Measurements from ENCODE around the gene ZFYVE9.

ZFYVE9 gene

GRCh38 chr1:52364235-52364839 lies 222.4 kb downstream of the ZFYVE9 start:
- TF ChIP-seq CTCF (IDR thresholded peaks at IDR 0.05; ENCODE audit: low read depth, low read length): no peak
- DNase-seq: no peak
- Histone ChIP-seq H3K4me3 (ENCODE audit: low read depth, low read length) (no peak overlapping the region), H3K36me3 (peaks cover 45% of the 10 kb centered on the region), H3K27me3 (ENCODE audit: insufficient read depth, low read depth, severe bottlenecking) (no peaks in the 10 kb centered on the region), H3K9me3 (ENCODE audit: severe bottlenecking) (no peaks in the 10 kb centered on the region), H3K27ac (no peak overlapping the region)

- peak; percentile 77 for DNase-seq
- TF ChIP-seq CTCF (IDR thresholded peaks at IDR 0.05; ENCODE audit: low read depth, low read length): no peak
- H3K27ac ChIP-seq: peak overlapping the region; percentile 88
- H3K4me3 ChIP-seq (ENCODE audit: low read depth, low read length): peak overlapping the region; percentile 96
- peaks cover 36% of the 10 kb centered on the region for H3K36me3 ChIP-seq
- H3K9me3 ChIP-seq (ENCODE audit: severe bottlenecking): no peaks in the 10 kb centered on the region
- no peaks in the 10 kb centered on the region for H3K27me3 ChIP-seq (ENCODE audit: insufficient read depth, low read depth, severe bottlenecking)
These were observed 223.3 kb downstream of the ZFYVE9 start for GRCh38 chr1:52365071-52365745.

- H3K9me3 ChIP-seq (ENCODE audit: severe bottlenecking): no peaks in the 10 kb centered on the region
- TF ChIP-seq CTCF (IDR thresholded peaks at IDR 0.05; ENCODE audit: low read depth, low read length): no peak
- H3K36me3 ChIP-seq: peaks cover 33% of the 10 kb centered on the region
- no peaks in the 10 kb centered on the region for H3K27me3 ChIP-seq (ENCODE audit: insufficient read depth, low read depth, severe bottlenecking)
- peak; percentile 99 for DNase-seq
- peak within 1 kb of the TSS; percentile 96 for H3K4me3 ChIP-seq (ENCODE audit: low read depth, low read length)
- H3K27ac ChIP-seq: peak within 1 kb of the TSS; percentile 88
These were observed 224.0 kb downstream of the ZFYVE9 start, which contains the start of gene CC2D1B for GRCh38 chr1:52365746-52366516. CC2D1B (minus strand) TSS chr1:52366205; CDS start chr1:52364620, 1,585 bp downstream.

- H3K36me3 ChIP-seq: peaks cover 33% of the 10 kb centered on the region
- no peak for TF ChIP-seq CTCF (IDR thresholded peaks at IDR 0.05; ENCODE audit: low read depth, low read length)
- peak overlapping the region; percentile 88 for H3K27ac ChIP-seq
- no peak for DNase-seq
- no peaks in the 10 kb centered on the region for H3K9me3 ChIP-seq (ENCODE audit: severe bottlenecking)
- H3K4me3 ChIP-seq (ENCODE audit: low read depth, low read length): peak overlapping the region; percentile 96
- H3K27me3 ChIP-seq (ENCODE audit: insufficient read depth, low read depth, severe bottlenecking): no peaks in the 10 kb centered on the region
These were observed 224.6 kb downstream of the ZFYVE9 start for GRCh38 chr1:52366517-52366827.

- no peaks in the 10 kb centered on the region for H3K9me3 ChIP-seq (ENCODE audit: severe bottlenecking)
- H3K27me3 ChIP-seq (ENCODE audit: insufficient read depth, low read depth, severe bottlenecking): no peaks in the 10 kb centered on the region
- TF ChIP-seq CTCF (IDR thresholded peaks at IDR 0.05; ENCODE audit: low read depth, low read length): no peak
- no peak overlapping the region for H3K27ac ChIP-seq
- H3K4me3 ChIP-seq (ENCODE audit: low read depth, low read length): no peak overlapping the region
- DNase-seq: no peak
- peaks cover 29% of the 10 kb centered on the region for H3K36me3 ChIP-seq
These were observed 225.4 kb downstream of the ZFYVE9 start for GRCh38 chr1:52367272-52367671.
